A673 (cell line): ENCODE results near the gene MYOZ3.

ENCODE experiments used
- CTCF ChIP-seq: fragments of 300-800, 200-600 bp; sonication (generic); conservative IDR thresholded peaks from 2 replicates; pipeline ENCODE4 v1.5.1; 2017; ENCODE audit warnings: low read depth, mild to moderate bottlenecking, antibody characterized with exemption, low read length, moderate library complexity, mixed read lengths
- EZH2 ChIP-seq: fragments of 200-600 bp; sonication (generic); IDR thresholded peaks from 2 replicates; pipeline ENCODE4 v1.6.1; 2017; ENCODE audit warnings: borderline replicate concordance, low read depth, mild to moderate bottlenecking, mixed read lengths, antibody characterized with exemption, low read length; ENCODE audit not compliant: poor library complexity, severe bottlenecking

GRCh38 chr5:150641006-150641570 is 20.0 kb upstream of the MYOZ3 start:
- TF ChIP-seq CTCF (no peak), EZH2 (no peak)
